ENCODE measurements around the gene APOC3. TPM values are rescaled to one million over a fixed set of nuclear protein-coding genes. Genes with fewer than 3 reads are reported as not detected.
A peak's percentile ranks its signal among the peaks of the same experiment; 100 is the strongest.
"Not testable (repeated sequence)": the region's sequence is repeated elsewhere in the genome, so short reads cannot be mapped to it uniquely, and the experiment has no call there.

APOC3 gene
- total RNA-seq, 1 donor from 2014 or later: 8.4 TPM

- no peak for DNase-seq (ENCODE audit: low spot score)
Observed at GRCh38 chr11:116830184-116830912, 641 bp downstream of the APOC3 start.

DNA sequence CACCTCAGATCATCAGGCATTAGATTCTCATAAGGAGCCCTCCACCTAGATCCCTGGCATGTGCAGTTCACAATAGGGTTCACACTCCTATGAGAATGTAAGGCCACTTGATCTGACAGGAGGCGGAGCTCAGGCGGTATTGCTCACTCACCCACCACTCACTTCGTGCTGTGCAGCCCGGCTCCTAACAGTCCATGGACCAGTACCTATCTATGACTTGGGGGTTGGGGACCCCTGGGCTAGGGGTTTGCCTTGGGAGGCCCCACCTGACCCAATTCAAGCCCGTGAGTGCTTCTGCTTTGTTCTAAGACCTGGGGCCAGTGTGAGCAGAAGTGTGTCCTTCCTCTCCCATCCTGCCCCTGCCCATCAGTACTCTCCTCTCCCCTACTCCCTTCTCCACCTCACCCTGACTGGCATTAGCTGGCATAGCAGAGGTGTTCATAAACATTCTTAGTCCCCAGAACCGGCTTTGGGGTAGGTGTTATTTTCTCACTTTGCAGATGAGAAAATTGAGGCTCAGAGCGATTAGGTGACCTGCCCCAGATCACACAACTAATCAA, 2.2 kb downstream of the APOC3 start:
- no peak for DNase-seq (ENCODE audit: low spot score)

DNA sequence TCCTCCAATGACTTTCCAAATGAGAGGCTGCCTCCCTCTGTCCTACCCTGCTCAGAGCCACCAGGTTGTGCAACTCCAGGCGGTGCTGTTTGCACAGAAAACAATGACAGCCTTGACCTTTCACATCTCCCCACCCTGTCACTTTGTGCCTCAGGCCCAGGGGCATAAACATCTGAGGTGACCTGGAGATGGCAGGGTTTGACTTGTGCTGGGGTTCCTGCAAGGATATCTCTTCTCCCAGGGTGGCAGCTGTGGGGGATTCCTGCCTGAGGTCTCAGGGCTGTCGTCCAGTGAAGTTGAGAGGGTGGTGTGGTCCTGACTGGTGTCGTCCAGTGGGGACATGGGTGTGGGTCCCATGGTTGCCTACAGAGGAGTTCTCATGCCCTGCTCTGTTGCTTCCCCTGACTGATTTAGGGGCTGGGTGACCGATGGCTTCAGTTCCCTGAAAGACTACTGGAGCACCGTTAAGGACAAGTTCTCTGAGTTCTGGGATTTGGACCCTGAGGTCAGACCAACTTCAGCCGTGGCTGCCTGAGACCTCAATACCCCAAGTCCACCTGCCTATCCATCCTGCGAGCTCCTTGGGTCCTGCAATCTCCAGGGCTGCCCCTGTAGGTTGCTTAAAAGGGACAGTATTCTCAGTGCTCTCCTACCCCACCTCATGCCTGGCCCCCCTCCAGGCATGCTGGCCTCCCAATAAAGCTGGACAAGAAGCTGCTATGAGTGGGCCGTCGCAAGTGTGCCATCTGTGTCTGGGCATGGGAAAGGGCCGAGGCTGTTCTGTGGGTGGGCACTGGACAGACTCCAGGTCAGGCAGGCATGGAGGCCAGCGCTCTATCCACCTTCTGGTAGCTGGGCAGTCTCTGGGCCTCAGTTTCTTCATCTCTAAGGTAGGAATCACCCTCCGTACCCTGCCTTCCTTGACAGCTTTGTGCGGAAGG, 2.9 kb downstream of the APOC3 start:
- DNase-seq (ENCODE audit: low spot score): peak; percentile 35

GRCh38 chr11:116833491-116833815, 3.7 kb downstream of the APOC3 start:
- no peak for DNase-seq (ENCODE audit: low spot score)

DNA sequence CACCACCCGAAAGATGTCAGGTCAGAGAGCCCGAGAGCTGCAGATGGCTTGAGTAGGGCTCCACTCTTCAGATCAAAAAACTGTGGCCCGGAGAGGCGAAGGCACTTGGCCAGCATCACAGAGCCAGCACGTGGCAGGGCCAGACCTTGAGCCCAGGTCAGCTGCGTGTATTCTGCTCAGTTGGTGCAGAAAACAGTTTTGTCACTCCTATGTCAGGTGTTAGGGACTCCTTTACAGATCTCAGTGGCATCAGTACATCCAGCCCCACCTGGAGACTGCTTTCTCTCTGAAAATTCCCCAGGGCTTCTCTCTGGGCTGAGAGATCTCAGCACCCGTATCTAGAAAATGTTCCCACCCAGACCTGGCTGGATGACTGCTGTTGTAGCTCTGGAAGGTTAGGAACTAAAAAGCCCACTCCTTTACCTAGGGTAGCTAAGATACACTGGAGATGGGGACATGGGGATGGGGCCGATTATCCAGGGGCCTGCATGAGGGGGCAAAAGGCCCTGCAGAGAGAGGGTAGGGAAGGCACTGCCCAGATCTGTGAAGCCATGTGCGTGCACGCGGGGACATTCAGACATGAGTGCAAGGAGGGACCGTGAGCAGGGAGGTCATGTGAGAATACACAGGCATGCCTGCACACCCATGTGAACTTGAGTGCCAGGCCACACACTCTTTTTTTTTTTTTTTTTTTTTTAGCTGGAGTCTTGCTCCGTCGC, 4.3 kb downstream of the APOC3 start:
- no peak for DNase-seq (ENCODE audit: low spot score)

DNA sequence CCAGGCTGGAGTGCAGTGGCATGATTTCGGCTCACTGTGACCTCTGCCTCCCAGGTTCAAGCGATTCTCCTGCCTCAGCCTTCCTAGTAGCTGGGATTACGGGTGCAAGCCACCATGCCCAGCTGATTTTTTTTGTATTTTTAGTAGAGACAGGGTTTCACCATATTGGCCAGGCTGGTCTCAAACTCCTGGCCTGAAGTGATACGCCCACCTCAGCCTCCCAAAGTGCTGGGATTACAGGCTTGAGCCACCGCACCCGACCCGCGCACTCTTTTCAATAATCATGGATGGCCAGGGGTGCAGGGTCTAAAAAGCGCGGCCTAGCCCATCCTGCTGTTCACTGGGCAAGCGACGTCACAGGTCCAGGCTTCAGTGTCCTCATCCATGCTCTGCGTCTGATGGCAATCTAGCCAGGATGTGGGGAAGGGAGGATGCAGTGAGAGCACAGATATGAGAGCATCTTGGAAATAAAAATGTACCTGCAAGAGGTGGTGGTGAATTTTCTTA, 4.9 kb downstream of the APOC3 start:
- not testable (repeated sequence) for DNase-seq (ENCODE audit: low spot score)

DNA sequence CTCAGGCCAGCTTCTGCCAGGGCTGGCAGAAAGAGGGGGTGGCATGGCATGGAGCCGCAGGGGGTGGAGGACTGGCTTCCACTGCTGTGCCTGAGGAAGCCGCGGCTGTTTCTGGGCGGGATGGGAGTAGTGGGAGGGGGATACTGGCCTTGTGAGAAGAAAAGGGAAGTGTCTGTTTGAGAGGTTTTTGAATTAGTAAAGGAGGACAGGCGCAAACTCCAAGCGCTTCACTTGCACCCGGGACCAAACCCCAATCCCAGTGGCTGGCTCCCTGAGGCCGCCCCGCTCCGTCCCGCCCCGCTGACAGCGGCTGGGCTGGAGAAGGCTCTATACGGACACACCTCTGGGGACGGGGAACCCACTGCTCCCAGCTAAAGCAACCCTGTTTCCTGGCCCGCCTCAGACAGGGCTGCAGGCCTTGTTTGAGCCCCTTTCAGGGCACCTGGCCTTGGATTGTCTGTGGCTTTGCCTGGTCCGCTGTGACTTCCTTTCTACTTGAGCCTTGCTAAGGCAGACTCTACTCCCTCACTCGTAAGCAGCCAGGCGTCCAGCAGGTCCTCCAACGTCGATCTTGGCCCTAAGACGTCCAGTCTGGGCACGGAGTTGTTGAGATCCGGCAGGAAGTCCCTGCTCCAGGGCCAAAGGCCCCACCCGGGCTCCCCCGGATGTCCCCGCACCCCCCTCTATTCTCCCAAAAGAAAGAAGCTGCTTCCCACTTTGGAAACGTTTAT, 5.5 kb downstream of the APOC3 start:
- DNase-seq (ENCODE audit: low spot score): no peak

DNA sequence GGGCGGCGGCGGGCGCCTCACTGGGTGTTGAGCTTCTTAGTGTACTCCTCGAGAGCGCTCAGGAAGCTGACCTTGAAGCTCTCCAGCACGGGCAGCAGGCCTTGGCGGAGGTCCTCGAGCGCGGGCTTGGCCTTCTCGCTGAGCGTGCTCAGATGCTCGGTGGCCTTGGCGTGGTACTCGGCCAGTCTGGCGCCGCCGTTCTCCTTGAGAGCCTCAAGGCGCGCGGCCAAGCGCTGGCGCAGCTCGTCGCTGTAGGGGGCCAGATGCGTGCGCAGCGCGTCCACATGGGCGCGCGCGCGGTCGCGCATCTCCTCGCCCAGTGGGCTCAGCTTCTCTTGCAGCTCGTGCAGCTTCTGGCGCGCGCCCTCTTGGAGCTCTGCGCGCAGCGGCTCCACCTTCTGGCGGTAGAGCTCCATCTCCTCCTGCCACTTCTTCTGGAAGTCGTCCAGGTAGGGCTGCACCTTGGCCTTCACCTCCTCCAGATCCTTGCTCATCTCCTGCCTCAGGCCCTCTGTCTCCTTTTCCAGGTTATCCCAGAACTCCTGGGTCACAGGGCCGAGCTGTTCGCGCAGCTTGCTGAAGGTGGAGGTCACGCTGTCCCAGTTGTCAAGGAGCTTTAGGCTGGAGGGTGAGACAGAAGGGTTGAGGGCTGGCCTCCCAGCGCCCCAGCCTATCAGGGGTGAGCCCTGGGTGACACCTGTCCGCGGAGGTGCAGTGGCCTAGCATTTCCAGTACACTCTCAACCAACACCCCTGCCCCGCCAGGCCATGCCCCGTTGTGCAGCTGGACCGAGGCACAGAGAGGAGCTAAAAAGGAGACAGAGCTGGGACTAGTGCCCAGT, 6.3 kb downstream of the APOC3 start:
- peak; percentile 94 for DNase-seq (ENCODE audit: low spot score)

- DNase-seq (ENCODE audit: low spot score): no peak
Observed at GRCh38 chr11:116836632-116836991, 6.9 kb downstream of the APOC3 start.

DNA sequence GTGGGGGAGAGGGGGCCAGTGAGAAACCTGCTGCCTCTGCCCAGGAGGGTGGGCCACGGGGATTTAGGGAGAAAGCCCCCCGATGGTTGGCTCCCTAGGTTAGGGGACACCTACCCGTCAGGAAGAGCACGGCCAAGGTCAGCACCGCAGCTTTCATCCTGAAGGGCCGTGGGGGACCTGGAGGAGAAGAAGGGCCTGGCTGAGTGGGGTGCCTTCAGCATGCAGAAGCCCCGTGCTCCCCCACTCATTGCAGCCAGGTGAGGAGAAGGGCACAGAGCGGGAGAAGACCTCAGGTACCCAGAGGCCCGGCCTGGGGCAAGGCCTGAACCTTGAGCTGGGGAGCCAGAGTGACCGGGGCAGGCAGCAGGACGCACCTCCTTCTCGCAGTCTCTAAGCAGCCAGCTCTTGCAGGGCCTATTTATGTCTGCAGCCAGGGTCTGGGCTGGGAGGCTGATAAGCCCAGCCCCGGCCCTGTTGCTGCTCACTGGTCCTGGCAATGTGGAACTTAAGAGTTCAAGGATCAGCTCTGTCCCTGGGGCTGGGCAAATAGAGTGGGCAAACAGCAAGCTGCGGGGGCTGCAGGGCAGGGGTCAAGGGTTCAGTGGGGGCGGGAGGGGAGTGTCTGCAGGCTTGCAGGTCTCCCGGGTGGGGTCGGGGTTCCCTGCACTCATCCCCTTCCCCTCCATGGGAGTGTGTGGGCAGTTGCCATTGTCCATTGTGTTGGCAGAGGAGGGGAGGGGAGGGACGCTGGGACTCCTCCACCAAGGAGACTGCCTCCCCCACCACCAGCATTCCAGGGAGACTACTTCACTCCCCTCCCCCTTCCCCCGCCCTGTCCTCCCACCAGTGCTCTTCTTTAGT, 7.8 kb downstream of the APOC3 start, which contains the start of gene APOA1:
Gene APOA1 (minus strand): TSS at position 392 of the 861 bp plus-strand sequence. CDS start 235 bp downstream, at position 157.
- DNase-seq (ENCODE audit: low spot score): no peak

DNA sequence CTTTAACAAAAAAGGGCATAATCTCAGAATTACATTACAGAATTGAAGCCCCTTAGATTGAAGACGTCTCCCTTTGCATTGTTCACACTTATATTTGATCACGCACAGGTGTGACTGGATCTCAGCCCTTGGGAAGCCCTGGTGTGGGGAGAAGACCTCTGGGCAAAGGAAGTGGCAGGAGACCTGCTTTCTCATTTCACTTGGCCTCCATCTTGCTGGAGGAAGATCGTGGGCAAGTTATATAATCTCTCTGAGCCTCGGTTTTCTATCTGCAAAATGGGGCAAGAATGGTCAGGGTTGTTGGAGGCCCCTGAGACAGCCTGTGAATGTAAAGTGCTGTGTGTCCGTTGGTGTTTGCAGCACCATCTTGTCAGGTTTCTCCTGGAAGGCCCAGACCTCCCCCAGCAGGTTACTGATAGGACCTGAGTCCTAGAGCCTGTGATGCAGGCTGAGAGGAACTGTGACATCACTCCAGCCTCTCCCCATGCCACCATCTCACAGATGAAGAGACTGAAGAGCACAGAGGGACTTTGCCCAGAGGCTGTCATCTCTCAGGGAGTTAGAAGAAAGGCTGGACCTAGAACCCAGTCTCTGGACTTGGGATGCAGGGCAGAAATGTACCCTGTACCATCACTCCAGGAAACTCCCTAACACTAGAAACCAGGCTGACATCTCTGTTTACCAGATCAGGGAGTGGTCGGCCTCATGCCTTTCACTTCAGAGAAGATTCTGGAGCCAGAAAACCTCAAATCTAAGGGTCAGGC, 8.8 kb downstream of the APOC3 start:
- no peak for DNase-seq (ENCODE audit: low spot score)

- DNase-seq (ENCODE audit: low spot score): no peak
Observed at GRCh38 chr11:116840224-116840745, 10.6 kb downstream of the APOC3 start.

DNA sequence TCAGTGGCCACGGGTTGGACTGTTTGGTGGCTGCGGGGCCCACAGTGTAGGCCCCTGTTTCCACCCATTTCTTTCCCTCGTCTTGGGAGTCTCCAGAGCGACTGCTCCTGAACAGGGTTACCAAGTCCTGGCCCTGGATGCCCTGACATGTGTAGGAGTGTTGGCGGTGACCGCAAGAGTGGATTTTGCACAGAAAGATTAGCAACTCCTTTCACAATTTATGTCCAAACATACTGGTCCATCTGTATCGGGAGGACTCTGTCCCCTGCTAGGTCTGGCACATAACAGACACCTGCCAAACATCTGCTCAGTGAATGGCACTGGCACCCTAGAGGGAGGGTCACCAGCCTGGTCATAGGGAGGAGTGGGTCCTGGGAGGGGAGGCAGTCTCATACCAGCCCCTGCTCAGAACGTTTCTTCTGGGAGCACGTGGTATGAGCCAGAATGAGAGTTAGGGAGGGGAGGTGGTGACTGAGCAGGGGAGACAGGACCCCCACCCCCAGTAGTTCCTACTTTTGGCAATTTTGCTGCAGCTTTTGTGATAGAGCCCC, 11.1 kb downstream of the APOC3 start:
- DNase-seq (ENCODE audit: low spot score): no peak

GRCh38 chr11:116842117-116842516, 12.4 kb downstream of the APOC3 start:
- no peak for DNase-seq (ENCODE audit: low spot score)

DNA sequence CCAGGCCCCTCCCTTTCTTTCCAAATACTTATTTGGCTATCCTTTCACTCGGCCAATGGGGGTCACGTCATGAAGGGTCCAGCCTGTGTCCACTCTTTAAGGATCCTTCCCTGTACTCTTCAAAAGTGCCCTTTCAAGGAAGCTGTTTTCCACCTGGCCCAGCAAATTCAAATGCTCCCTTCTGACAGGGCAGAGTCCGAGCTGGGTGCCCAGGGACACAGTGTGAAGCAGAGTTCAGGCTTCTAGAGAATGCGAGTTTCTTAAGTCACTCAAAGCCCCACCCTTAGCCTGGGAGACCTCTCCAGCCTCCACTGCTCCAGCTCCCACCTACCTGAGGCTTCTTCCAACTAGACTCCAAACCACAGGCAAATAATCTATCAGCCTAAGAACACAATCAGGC, 13.2 kb downstream of the APOC3 start:
- peak; percentile 77 for DNase-seq (ENCODE audit: low spot score)

DNA sequence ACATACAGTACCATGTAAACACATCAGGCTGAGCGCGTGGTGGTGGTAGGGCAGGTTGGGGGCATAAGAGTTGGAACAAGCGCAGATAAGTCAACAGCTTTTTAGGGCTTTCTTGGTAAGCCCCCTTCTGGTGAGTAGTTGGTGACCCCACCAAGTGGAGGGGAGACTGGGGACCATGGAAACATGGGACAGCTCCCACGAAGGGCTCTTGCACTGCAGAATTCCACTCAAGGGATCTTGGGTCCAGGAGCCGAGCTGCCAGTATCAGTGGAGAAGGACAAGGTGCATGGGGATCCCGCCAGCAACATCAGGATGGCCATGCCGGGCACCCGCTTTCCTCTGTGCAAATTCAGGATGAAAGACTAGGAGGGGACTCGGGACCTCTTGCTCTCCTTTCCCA, 14.0 kb downstream of the APOC3 start:
- DNase-seq (ENCODE audit: low spot score): no peak

- DNase-seq (ENCODE audit: low spot score): no peak
Observed at GRCh38 chr11:116844722-116845121, 15.0 kb downstream of the APOC3 start.

- no peak for DNase-seq (ENCODE audit: low spot score)
Observed at GRCh38 chr11:116847612-116848011, 17.9 kb downstream of the APOC3 start.

All from mucosa of gallbladder (tissue), 1 donor.